ENCODE data around the gene POLR2E. TPM values are rescaled to one million over a fixed set of nuclear protein-coding genes. Genes with fewer than 3 reads are reported as not detected.

Gene POLR2E
- total and polyA plus RNA-seq, 2 experiments from 2014 or later, result 257 to 286 TPM

DNA sequence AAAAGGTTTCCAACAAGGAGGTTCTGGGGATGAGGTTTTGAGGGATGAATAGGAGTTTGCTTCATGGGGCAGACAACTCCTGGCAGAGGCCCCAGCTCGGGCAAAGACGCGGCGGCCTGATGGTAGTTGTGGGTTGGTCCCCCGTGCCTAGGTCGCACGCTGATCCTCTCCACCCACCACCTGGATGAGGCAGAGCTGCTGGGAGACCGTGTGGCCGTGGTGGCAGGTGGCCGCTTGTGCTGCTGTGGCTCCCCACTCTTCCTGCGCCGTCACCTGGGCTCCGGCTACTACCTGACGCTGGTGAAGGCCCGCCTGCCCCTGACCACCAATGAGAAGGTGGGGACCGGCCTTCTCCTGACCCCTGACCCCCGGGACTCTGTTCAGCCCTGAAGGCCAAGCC is 43.4 kb downstream of the POLR2E start:
- no peak overlapping the region for H3K4me3 Mint-ChIP-seq
- Histone ChIP-seq H2AFZ (no peak overlapping the region), H3K27ac (ENCODE audit: low read depth) (no peak overlapping the region), H4K20me1 (replicated peaks; ENCODE audit: insufficient read depth) (no peaks in the 10 kb centered on the region), H3K79me2 (replicated peaks; ENCODE audit: insufficient read depth) (no peaks in the 10 kb centered on the region), H3K4me3 (no peak overlapping the region), H3F3A (replicated peaks; ENCODE audit: low read depth) (no peaks in the 10 kb centered on the region), H3K4me2 (no peak overlapping the region), H3K4me1 (ENCODE audit: insufficient read depth) (no peaks in the 10 kb centered on the region), H3K36me3 (ENCODE audit: insufficient read depth) (peaks cover 1% of the 10 kb centered on the region; the same call in 1 of the 2 replicates), H3K9me2 (ENCODE audit: insufficient read depth) (no peaks in the 10 kb centered on the region), H3K27me3 (ENCODE audit: insufficient read depth) (no peaks in the 10 kb centered on the region)
- peaks cover 24% of the 10 kb centered on the region for H3K36me3 Mint-ChIP-seq (ENCODE audit: low read depth)
- no peak overlapping the region for H3K27ac Mint-ChIP-seq
- ATAC-seq (no peak), DNase-seq (ENCODE audit: low spot score) (no peak)
- H3K9me3 Mint-ChIP-seq, result peaks cover 13% of the 10 kb centered on the region; the same call in 2 of the 3 replicates
- TF ChIP-seq, protein P1, sequence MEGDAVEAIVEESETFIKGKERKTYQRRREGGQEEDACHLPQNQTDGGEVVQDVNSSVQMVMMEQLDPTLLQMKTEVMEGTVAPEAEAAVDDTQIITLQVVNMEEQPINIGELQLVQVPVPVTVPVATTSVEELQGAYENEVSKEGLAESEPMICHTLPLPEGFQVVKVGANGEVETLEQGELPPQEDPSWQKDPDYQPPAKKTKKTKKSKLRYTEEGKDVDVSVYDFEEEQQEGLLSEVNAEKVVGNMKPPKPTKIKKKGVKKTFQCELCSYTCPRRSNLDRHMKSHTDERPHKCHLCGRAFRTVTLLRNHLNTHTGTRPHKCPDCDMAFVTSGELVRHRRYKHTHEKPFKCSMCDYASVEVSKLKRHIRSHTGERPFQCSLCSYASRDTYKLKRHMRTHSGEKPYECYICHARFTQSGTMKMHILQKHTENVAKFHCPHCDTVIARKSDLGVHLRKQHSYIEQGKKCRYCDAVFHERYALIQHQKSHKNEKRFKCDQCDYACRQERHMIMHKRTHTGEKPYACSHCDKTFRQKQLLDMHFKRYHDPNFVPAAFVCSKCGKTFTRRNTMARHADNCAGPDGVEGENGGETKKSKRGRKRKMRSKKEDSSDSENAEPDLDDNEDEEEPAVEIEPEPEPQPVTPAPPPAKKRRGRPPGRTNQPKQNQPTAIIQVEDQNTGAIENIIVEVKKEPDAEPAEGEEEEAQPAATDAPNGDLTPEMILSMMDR (conservative IDR thresholded peaks at IDR 0.05; ENCODE audit: low read depth in 2 of 2), result no peak
- TF ChIP-seq, protein P2, sequence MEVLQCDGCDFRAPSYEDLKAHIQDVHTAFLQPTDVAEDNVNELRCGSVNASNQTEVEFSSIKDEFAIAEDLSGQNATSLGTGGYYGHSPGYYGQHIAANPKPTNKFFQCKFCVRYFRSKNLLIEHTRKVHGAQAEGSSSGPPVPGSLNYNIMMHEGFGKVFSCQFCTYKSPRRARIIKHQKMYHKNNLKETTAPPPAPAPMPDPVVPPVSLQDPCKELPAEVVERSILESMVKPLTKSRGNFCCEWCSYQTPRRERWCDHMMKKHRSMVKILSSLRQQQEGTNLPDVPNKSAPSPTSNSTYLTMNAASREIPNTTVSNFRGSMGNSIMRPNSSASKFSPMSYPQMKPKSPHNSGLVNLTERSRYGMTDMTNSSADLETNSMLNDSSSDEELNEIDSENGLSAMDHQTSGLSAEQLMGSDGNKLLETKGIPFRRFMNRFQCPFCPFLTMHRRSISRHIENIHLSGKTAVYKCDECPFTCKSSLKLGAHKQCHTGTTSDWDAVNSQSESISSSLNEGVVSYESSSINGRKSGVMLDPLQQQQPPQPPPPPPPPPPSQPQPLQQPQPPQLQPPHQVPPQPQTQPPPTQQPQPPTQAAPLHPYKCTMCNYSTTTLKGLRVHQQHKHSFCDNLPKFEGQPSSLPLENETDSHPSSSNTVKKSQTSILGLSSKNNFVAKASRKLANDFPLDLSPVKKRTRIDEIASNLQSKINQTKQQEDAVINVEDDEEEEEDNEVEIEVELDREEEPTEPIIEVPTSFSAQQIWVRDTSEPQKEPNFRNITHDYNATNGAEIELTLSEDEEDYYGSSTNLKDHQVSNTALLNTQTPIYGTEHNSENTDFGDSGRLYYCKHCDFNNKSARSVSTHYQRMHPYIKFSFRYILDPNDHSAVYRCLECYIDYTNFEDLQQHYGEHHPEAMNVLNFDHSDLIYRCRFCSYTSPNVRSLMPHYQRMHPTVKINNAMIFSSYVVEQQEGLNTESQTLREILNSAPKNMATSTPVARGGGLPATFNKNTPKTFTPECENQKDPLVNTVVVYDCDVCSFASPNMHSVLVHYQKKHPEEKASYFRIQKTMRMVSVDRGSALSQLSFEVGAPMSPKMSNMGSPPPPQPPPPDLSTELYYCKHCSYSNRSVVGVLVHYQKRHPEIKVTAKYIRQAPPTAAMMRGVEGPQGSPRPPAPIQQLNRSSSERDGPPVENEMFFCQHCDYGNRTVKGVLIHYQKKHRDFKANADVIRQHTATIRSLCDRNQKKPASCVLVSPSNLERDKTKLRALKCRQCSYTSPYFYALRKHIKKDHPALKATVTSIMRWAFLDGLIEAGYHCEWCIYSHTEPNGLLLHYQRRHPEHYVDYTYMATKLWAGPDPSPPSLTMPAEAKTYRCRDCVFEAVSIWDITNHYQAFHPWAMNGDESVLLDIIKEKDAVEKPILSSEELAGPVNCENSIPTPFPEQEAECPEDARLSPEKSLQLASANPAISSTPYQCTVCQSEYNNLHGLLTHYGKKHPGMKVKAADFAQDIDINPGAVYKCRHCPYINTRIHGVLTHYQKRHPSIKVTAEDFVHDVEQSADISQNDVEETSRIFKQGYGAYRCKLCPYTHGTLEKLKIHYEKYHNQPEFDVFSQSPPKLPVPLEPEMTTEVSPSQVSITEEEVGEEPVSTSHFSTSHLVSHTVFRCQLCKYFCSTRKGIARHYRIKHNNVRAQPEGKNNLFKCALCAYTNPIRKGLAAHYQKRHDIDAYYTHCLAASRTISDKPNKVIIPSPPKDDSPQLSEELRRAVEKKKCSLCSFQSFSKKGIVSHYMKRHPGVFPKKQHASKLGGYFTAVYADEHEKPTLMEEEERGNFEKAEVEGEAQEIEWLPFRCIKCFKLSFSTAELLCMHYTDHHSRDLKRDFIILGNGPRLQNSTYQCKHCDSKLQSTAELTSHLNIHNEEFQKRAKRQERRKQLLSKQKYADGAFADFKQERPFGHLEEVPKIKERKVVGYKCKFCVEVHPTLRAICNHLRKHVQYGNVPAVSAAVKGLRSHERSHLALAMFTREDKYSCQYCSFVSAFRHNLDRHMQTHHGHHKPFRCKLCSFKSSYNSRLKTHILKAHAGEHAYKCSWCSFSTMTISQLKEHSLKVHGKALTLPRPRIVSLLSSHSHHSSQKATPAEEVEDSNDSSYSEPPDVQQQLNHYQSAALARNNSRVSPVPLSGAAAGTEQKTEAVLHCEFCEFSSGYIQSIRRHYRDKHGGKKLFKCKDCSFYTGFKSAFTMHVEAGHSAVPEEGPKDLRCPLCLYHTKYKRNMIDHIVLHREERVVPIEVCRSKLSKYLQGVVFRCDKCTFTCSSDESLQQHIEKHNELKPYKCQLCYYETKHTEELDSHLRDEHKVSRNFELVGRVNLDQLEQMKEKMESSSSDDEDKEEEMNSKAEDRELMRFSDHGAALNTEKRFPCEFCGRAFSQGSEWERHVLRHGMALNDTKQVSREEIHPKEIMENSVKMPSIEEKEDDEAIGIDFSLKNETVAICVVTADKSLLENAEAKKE (CRISPR knock-in tag; IDR thresholded peaks at IDR 0.05), result no peak
- TF ChIP-seq, protein P3, sequence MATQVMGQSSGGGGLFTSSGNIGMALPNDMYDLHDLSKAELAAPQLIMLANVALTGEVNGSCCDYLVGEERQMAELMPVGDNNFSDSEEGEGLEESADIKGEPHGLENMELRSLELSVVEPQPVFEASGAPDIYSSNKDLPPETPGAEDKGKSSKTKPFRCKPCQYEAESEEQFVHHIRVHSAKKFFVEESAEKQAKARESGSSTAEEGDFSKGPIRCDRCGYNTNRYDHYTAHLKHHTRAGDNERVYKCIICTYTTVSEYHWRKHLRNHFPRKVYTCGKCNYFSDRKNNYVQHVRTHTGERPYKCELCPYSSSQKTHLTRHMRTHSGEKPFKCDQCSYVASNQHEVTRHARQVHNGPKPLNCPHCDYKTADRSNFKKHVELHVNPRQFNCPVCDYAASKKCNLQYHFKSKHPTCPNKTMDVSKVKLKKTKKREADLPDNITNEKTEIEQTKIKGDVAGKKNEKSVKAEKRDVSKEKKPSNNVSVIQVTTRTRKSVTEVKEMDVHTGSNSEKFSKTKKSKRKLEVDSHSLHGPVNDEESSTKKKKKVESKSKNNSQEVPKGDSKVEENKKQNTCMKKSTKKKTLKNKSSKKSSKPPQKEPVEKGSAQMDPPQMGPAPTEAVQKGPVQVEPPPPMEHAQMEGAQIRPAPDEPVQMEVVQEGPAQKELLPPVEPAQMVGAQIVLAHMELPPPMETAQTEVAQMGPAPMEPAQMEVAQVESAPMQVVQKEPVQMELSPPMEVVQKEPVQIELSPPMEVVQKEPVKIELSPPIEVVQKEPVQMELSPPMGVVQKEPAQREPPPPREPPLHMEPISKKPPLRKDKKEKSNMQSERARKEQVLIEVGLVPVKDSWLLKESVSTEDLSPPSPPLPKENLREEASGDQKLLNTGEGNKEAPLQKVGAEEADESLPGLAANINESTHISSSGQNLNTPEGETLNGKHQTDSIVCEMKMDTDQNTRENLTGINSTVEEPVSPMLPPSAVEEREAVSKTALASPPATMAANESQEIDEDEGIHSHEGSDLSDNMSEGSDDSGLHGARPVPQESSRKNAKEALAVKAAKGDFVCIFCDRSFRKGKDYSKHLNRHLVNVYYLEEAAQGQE (IDR thresholded peaks at IDR 0.05; ENCODE audit: unreplicated experiment), result no peak
- TF ChIP-seq CREB1 (CRISPR knock-in tag; IDR thresholded peaks at IDR 0.05; ENCODE audit: low read depth) (no peak), STAT1 (IDR thresholded peaks at IDR 0.05; ENCODE audit: unreplicated experiment) (no peak), ZNF114 (CRISPR knock-in tag; IDR thresholded peaks at IDR 0.05) (no peak), NANOG (IDR thresholded peaks at IDR 0.05; ENCODE audit: borderline replicate concordance) (no peak), EZH2 (IDR thresholded peaks at IDR 0.05; ENCODE audit: low read depth, unreplicated experiment) (no peak), JUNB (IDR thresholded peaks at IDR 0.05; ENCODE audit: unreplicated experiment) (no peak)
- peaks cover 21% of the 10 kb centered on the region for H3K27me3 Mint-ChIP-seq (ENCODE audit: insufficient read depth, low read depth, poor library complexity)
- H3K4me1 Mint-ChIP-seq, result no peaks in the 10 kb centered on the region
